Stimulated activated CD4-positive, alpha-beta T cell treated with anti-CD3 and anti-CD28 coated beads, Interleukin-2, amount 100 ng/mL, for 48 hours (primary cell): ENCODE measurements around the gene S100A7A.

ENCODE experiments used
- DNase-seq, 2 donors: peaks; one replicate each; pipeline ENCODE4 v3.0.0-alpha.2; 2020

The S100A7A gene

DNA sequence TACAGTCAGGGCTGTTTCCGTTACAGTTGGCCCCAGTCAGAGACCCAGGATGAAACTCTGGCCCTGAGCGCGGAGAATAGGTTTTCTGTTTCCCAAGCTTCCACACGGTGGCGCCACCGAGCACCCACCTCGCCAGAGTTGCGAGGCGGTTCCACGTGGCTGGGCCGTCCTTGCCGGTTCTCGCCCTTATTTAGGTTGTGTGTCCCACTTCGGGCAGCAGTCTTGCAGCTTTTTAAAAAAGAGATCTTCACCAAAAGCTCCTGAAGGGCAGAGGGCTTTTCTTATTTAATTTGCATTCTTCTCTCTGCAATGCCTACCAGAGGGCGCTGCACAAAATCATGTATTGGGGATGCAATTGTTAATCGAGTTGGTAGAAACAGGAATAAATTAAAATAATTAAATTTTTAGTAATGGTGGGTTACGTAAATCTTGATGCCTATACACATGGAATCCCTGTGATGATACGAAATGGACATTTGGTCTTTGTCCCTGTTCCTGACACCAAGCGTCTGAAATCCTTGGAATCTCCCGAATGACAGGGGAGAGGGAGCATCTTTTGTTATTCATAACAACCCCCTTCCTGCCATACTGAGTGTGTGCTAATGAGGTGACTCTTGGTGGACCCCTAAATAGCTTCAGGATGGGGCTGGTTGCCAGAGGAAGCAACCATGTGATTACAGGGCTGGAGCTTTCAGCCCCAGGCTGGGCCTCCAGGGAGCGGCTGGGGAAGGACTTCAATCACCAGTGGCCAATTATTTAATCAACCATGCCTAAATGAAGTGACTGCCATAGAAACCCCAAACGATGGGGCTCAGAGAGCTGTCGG is 49.7 kb downstream of the S100A7A start:
- peak; percentile 69 to 75 for DNase-seq

DNA sequence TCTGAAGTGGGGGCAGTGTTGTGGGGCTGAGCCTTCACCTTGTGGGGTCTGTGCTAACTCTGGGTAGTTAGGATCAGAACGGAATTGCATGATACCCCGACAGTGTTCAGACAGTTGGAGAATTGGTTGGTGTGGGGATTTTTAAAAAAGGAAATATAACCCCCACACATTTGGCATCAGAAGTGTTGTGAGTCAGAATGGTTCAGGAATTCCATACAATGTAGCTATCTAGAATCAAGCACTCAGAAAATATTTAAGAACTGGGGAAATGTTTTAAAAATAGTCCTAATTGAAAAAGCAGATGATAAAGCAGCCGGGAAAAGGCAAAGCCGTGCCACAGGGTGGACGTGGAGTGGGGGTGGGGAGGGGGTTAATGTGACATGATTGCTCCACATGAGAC is 50.6 kb downstream of the S100A7A start:
- no peak for DNase-seq

DNA sequence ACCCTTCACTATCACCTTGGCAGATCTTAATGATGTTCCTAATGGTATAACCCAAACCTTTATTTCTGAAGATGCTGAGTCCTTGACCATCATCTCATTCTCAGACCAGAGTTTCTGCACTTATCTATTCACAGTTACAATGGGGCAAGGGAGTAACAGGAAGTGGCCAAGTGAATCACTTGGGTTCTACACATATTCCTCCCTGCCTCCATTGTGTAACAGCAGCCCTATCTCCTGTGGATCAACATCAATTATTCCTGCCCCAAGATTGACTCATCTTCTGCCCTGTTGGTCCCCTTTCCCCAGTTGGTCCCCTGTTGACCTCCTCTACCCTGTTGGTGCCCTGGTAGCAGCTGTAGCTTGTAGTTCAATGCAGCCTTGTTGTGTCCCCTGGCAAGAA is 54.4 kb downstream of the S100A7A start:
- DNase-seq, result no peak
